Right lobe of liver (tissue), 6 donors: Measurements from ENCODE around the gene TBCD. TPM values are rescaled to one million over a fixed set of nuclear protein-coding genes. Genes with fewer than 3 reads are reported as not detected.
A peak's percentile ranks its signal among the peaks of the same experiment; 100 is the strongest.

ENCODE experiments used
- ATAC-seq, 4 donors: fragments of 200-7000 bp; cut with Tn5 transposase; one replicate each; pipeline ENCODE4 v1.9.1; 2020; ENCODE audit warnings: mild to moderate bottlenecking in 4 of 4, moderate library complexity in 4 of 4
- DNase-seq, 3 donors: peaks; one replicate each; pipeline ENCODE4 v3.0.0-alpha.2; 2020
- H3K27ac ChIP-seq, 3 donors: fragments of 200-600 bp; one replicate each; pipeline ENCODE4 v1.8.0; 2022
- H3K27me3 ChIP-seq, 2 donors: fragments of 200-600 bp; one replicate each; pipeline ENCODE4 v1.8.0; 2022
- H3K36me3 ChIP-seq, 4 donors: fragments of 200-600 bp; sonication (generic) in 1 of 4; one replicate each; pipeline versions ENCODE4 v1.5.1 to v1.8.0; 2017 to 2022; ENCODE audit warnings: control low read depth in 1 of 4
- H3K4me1 ChIP-seq, 4 donors: fragments of 200-600 bp; sonication (generic) in 1 of 4; one replicate each; pipeline versions ENCODE4 v1.5.1 to v1.8.0; 2017 to 2022; ENCODE audit warnings: control low read depth in 1 of 4
- H3K4me3 ChIP-seq, 3 donors: fragments of 200-600 bp; one replicate each; pipeline ENCODE4 v1.8.0; 2022
- H3K9me3 ChIP-seq, 4 donors: fragments of 200-600 bp; sonication (generic) in 1 of 4; one replicate each; pipeline versions ENCODE4 v1.5.1 to v1.8.0; 2017 to 2022; ENCODE audit warnings: control low read depth in 1 of 4
- POLR2A ChIP-seq: fragments of 450-650 bp; IDR thresholded peaks from one replicate; pipeline ENCODE4 v1.6.1; 2017; ENCODE audit warnings: antibody characterized with exemption, mild to moderate bottlenecking
- WGBS: methylation state at CpG from one replicate; pipeline ENCODE4 v1.1.6; 2018; ENCODE audit warnings: low coverage, low lambda C conversion rate; ENCODE audit not compliant: insufficient coverage; ENCODE audit errors: missing lambda C conversion rate; 5-methylcytosine and 5-hydroxymethylcytosine counted together
- intact Hi-C, 2 donors: fragments of 100-400 bp; cut with DNase I; formaldehyde crosslinking; loops; one replicate each; pipeline versions ENCODE4 v1.11.2 to v1.14.1; 2022
- total RNA-seq, 6 experiments: library from RNA; depleted of rRNA in 2 of 6; stranded (reverse); fragments of >200 nt in 2 of 6; fragmentation: NEBNext Ultra II Directional in 3 of 6; extraction: Animal tissue kit (Norgen Biotek cat#: 25700) in 3 of 6; gene quantifications; one replicate each; pipeline versions ENCODE4 v1.1.0 to v1.2.4, GENCODE V29; 2016 to 2023
- TF ChIP-seq, protein P1 (sequence below), 4 donors: fragments of 200-600 bp in 3 of 4; fragments of 450-650 bp in 1 of 4; IDR thresholded peaks; one replicate each; pipeline versions ENCODE4 v1.5.1 to v1.8.0; 2016 to 2022; ENCODE audit warnings: antibody characterized with exemption in 4 of 4, mild to moderate bottlenecking in 2 of 4
- donor health status: DM: no; HTN: yes; CAD: no.
- donor health status: DM: no; HTN: no; CAD: no.
- donor health status: DM: no; HTN: no; CAD: no.
- donor health status: DM: no; HTN: yes; CAD: no.
- donor health status: DM: no; HTN: yes; CAD: no.

The TBCD gene
- total RNA-seq, 6 experiments from 2014 or later, result 28.0 to 55.7 (median 41.3) TPM

DNA sequence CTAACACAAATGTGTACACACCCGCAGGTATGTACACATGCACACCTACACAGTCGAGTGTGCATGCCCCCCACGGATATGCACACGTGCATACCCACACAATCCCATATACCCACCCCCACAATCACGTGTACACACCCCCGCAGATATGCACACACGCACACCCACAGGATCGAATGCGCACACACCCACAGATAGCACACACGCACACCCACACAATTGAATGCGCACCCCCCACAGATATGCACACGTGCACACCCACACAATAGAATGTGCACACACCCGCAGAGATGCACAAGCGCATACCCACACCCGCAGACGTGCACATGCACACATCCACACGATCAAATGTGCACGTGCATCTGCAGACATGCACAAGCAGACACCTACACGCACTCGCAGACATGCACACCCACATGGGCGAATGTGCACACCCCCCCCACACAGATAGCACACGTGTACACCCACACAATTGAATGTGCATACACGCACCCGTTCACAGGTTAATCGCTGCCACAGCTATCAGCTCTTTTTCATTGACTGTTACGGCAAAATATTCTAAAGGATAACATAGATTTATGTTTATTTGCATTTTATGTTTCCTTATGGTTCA lies 77.1 kb downstream of the TBCD start:
- intact Hi-C loops, result no loop called here
- Histone ChIP-seq H3K36me3 (no peaks in the 10 kb centered on the region), H3K4me3 (no peak overlapping the region), H3K4me1 (no peaks in the 10 kb centered on the region), H3K9me3 (no peaks in the 10 kb centered on the region), H3K27me3 (no peaks in the 10 kb centered on the region), H3K27ac (no peak overlapping the region)
- DNase-seq (no peak), ATAC-seq (no peak)
- TF ChIP-seq, protein P1, sequence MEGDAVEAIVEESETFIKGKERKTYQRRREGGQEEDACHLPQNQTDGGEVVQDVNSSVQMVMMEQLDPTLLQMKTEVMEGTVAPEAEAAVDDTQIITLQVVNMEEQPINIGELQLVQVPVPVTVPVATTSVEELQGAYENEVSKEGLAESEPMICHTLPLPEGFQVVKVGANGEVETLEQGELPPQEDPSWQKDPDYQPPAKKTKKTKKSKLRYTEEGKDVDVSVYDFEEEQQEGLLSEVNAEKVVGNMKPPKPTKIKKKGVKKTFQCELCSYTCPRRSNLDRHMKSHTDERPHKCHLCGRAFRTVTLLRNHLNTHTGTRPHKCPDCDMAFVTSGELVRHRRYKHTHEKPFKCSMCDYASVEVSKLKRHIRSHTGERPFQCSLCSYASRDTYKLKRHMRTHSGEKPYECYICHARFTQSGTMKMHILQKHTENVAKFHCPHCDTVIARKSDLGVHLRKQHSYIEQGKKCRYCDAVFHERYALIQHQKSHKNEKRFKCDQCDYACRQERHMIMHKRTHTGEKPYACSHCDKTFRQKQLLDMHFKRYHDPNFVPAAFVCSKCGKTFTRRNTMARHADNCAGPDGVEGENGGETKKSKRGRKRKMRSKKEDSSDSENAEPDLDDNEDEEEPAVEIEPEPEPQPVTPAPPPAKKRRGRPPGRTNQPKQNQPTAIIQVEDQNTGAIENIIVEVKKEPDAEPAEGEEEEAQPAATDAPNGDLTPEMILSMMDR (IDR thresholded peaks at IDR 0.05), result no peak
- TF ChIP-seq POLR2A, result no peak
- 99% methylated on average over 23 of the region's 26 CpGs for WGBS

DNA sequence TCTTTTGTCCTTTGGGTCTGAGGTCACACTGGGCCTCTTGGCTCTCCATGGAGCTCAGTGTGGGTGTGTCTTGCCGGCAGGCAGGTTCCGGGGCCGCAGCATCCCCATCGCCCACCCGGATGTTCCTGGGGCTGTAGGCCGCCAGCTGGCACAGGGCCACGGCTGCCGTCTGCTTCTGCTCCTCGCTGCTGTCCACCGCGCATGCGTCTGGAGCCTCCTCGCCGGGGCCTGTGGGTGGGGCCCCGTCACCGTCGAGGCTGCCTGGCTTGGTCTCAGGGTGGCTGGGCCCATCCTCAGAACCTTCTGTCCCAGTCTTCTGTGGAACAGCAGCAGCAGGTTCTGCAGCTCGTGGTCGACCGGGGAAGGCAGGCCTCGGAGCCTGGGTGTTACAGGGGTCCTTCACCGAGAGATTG lies 78.4 kb downstream of the TBCD start:
- no peak for DNase-seq
- 55% methylated on average over 6 of the region's 22 CpGs for WGBS
- Histone ChIP-seq H3K4me3 (no peak overlapping the region), H3K9me3 (no peaks in the 10 kb centered on the region), H3K27ac (no peak overlapping the region), H3K27me3 (no peaks in the 10 kb centered on the region), H3K4me1 (no peaks in the 10 kb centered on the region), H3K36me3 (no peaks in the 10 kb centered on the region)
- intact Hi-C loops, result no loop called here
- peak in 2 of 4 donors; percentile 16 to 24 for ATAC-seq
- TF ChIP-seq, protein P1 (IDR thresholded peaks at IDR 0.05), result no peak
- no peak for TF ChIP-seq POLR2A

DNA sequence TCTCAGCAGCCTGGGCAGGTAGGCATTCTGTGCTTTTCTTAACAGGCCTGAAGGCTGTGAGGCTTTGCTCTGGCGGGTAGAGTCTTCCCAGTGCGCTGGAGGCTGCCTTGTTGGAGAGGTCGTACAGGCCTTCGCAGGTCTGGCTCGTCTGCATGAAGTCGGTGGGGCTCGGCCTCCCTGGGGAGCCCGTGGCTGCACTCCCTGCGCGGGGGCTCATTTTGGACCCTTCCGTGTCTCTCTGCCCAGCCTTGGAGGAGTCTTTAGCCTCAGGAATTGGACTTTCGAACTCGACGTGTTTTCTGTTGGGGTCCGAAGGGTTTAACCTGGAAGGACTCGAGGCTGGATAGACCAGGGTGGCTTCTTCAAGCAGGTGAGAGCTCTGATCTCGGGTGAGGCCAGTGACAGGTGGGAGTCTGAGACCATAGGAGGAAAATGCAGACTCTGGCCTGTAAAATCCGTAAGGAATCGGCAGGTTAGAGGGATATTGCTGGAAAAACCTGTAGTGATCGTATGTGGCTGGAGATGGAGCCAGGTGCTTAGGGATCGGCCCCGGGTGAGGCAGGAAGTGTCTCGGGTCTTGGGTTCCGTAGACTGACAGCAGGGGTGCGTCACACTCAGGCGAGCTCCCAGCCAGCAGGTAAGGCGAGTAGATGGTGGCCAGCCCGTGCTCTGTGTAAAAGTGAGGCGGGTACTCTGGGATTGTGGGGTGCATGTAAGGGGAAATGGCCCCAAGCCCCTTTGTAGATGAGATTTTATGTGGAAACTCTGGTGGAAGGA lies 79.4 kb downstream of the TBCD start:
- Histone ChIP-seq H3K9me3 (no peaks in the 10 kb centered on the region), H3K4me1 (peaks cover 0 to 2% (median 0%) of the 10 kb centered on the region in 4 donors), H3K27ac (no peak overlapping the region), H3K27me3 (no peaks in the 10 kb centered on the region), H3K36me3 (no peaks in the 10 kb centered on the region), H3K4me3 (no peak overlapping the region)
- 99% methylated on average over 10 of the region's 29 CpGs for WGBS
- TF ChIP-seq POLR2A, result no peak
- TF ChIP-seq, protein P1 (IDR thresholded peaks at IDR 0.05), result no peak
- ATAC-seq, result no peak
- DNase-seq, result peak in 1 of 3 donors; percentile 4
- intact Hi-C loops, result no loop called here

DNA sequence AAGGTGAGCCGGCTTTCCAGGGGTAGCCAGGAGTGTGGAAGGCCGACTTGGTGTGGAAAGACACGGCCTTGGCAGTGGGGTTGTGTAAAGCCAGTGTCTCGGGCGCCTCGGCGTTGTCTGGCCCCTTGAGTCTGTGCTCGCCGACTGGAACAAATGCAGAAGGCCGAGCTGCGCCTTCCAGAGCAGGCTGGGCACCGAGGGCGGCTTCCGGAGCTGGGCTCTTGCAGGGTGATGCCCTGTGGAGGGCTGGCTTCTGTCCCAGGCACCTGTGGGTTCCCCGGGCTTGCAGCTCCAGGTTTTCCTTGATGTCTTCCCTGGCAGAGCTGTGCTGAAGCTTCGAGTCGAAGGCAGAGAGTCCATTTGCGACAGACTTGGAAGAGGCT lies 79.9 kb downstream of the TBCD start:
- H3K27ac ChIP-seq, result no peak overlapping the region
- ATAC-seq (no peak), DNase-seq (peak in 1 of 3 donors; percentile 4)
- no peaks in the 10 kb centered on the region for H3K27me3 ChIP-seq
- no peaks in the 10 kb centered on the region for H3K9me3 ChIP-seq
- TF ChIP-seq POLR2A, result no peak
- TF ChIP-seq, protein P1 (IDR thresholded peaks at IDR 0.05), result no peak
- intact Hi-C loops, result no loop called here
- no peaks in the 10 kb centered on the region for H3K36me3 ChIP-seq
- no peak overlapping the region for H3K4me3 ChIP-seq
- WGBS, result 100% methylated on average over 1 of the region's 18 CpGs
- peaks cover 0 to 7% (median 3%) of the 10 kb centered on the region in 4 donors for H3K4me1 ChIP-seq
